Suprapubic skin (tissue), 4 donors: ENCODE results near the gene MFSD11. TPM values are rescaled to one million over a fixed set of nuclear protein-coding genes. Genes with fewer than 3 reads are reported as not detected.
A peak's percentile ranks its signal among the peaks of the same experiment; 100 is the strongest.
"Not testable (repeated sequence)": the region's sequence is repeated elsewhere in the genome, so short reads cannot be mapped to it uniquely, and the experiment has no call there.

Experiments
- DNase-seq, 2 donors: peaks; one replicate each; pipeline ENCODE4 v3.0.0-alpha.2; 2019; ENCODE audit warnings: low spot score in 2 of 2
- H3K27ac ChIP-seq: fragments of 200-600 bp; sonication (generic); one replicate; pipeline ENCODE4 v1.5.1; 2019
- H3K27me3 ChIP-seq: fragments of 200-600 bp; sonication (generic); one replicate; pipeline ENCODE4 v1.5.1; 2019
- H3K36me3 ChIP-seq: fragments of 200-600 bp; sonication (generic); one replicate; pipeline ENCODE4 v1.5.1; 2019
- H3K4me1 ChIP-seq: fragments of 200-600 bp; sonication (generic); one replicate; pipeline ENCODE4 v1.5.1; 2019
- H3K4me3 ChIP-seq: fragments of 200-600 bp; sonication (generic); one replicate; pipeline ENCODE4 v1.5.1; 2019; ENCODE audit warnings: mild to moderate bottlenecking
- H3K9me3 ChIP-seq: fragments of 200-600 bp; sonication (generic); one replicate; pipeline ENCODE4 v1.5.1; 2019
- CTCF ChIP-seq, 2 donors: fragments of 200-600 bp in 1 of 2; fragments of 450-650 bp in 1 of 2; sonication (generic) in 1 of 2; IDR thresholded peaks; one replicate each; pipeline ENCODE4 v1.5.1; 2016 to 2019; ENCODE audit warnings: antibody characterized with exemption in 2 of 2, mild to moderate bottlenecking in 1 of 2, moderate library complexity in 1 of 2
- EP300 ChIP-seq: sonication (generic); formaldehyde crosslinking; IDR thresholded peaks from one replicate; pipeline ENCODE4 v1.6.1; 2017; ENCODE audit warnings: antibody characterized with exemption
- POLR2A ChIP-seq, 2 donors: fragments of 450-650 bp; IDR thresholded peaks; one replicate each; pipeline ENCODE4 v1.6.1; 2017; ENCODE audit warnings: antibody characterized with exemption in 2 of 2, mild to moderate bottlenecking in 2 of 2, moderate library complexity in 2 of 2
- POLR2AphosphoS5 ChIP-seq, 3 donors: sonication (generic); formaldehyde crosslinking; IDR thresholded peaks; one replicate each; pipeline ENCODE4 v1.6.1; 2017; ENCODE audit warnings: antibody characterized with exemption in 3 of 3
- WGBS: methylation state at CpG from one replicate; pipeline ENCODE4 v1.1.5; 2018; 5-methylcytosine and 5-hydroxymethylcytosine counted together
- total RNA-seq, 4 donors: library from RNA; depleted of rRNA; stranded (reverse); fragments of >200 nt; gene quantifications; one replicate each; pipeline ENCODE4 v1.1.0, GENCODE V29; 2016

MFSD11 gene
- total RNA-seq, 4 donors from 2014 or later: 31.5 to 78.8 (median 37.2) TPM

- no peak overlapping the region for H3K4me3 ChIP-seq
- H3K9me3 ChIP-seq: no peaks in the 10 kb centered on the region
- H3K36me3 ChIP-seq: peaks cover 42% of the 10 kb centered on the region
- no peak overlapping the region for H3K27ac ChIP-seq
- H3K27me3 ChIP-seq: no peaks in the 10 kb centered on the region
- H3K4me1 ChIP-seq: peaks cover 24% of the 10 kb centered on the region
- DNase-seq: no peak
- 63% methylated on average over 5 of the region's 5 CpGs for WGBS
- no peak for TF ChIP-seq EP300
- no peak for TF ChIP-seq POLR2A (IDR thresholded peaks at IDR 0.05)
- no peak for TF ChIP-seq CTCF (IDR thresholded peaks at IDR 0.05)
- TF ChIP-seq POLR2AphosphoS5 (IDR thresholded peaks at IDR 0.05): no peak
Measured at GRCh38 chr17:76740329-76741118, 2.6 kb downstream of the MFSD11 start.

- TF ChIP-seq POLR2AphosphoS5 (IDR thresholded peaks at IDR 0.05) (no peak), EP300 (no peak), POLR2A (IDR thresholded peaks at IDR 0.05) (no peak), CTCF (IDR thresholded peaks at IDR 0.05) (no peak)
- Histone ChIP-seq H3K4me3 (no peak overlapping the region), H3K27ac (no peak overlapping the region), H3K36me3 (peaks cover 52% of the 10 kb centered on the region), H3K27me3 (no peaks in the 10 kb centered on the region), H3K9me3 (no peaks in the 10 kb centered on the region), H3K4me1 (peaks cover 25% of the 10 kb centered on the region)
- DNase-seq: no peak
Measured at GRCh38 chr17:76742958-76743357, 5.0 kb downstream of the MFSD11 start.

- H3K27me3 ChIP-seq: no peaks in the 10 kb centered on the region
- H3K27ac ChIP-seq: no peak overlapping the region
- H3K9me3 ChIP-seq: no peaks in the 10 kb centered on the region
- no peak for DNase-seq
- H3K36me3 ChIP-seq: peaks cover 55% of the 10 kb centered on the region
- TF ChIP-seq POLR2AphosphoS5 (IDR thresholded peaks at IDR 0.05) (no peak), EP300 (no peak), POLR2A (IDR thresholded peaks at IDR 0.05) (no peak), CTCF (IDR thresholded peaks at IDR 0.05) (no peak)
- no peak overlapping the region for H3K4me3 ChIP-seq
- H3K4me1 ChIP-seq: peaks cover 11% of the 10 kb centered on the region
- 100% methylated on average over 2 of the region's 2 CpGs for WGBS
Measured at GRCh38 chr17:76744747-76745146, 6.8 kb downstream of the MFSD11 start.

- H3K27ac ChIP-seq, DNase-seq, H3K4me3 ChIP-seq, H3K27me3 ChIP-seq, H3K9me3 ChIP-seq, H3K4me1 ChIP-seq: not testable (repeated sequence)
- peaks cover 55% of the 10 kb centered on the region for H3K36me3 ChIP-seq
- WGBS: 93% methylated on average over 6 of the region's 6 CpGs
Measured at GRCh38 chr17:76745785-76746184, 7.9 kb downstream of the MFSD11 start.

GRCh38 chr17:76747716-76748363 is 9.9 kb downstream of the MFSD11 start:
- Histone ChIP-seq H3K36me3 (peaks cover 38% of the 10 kb centered on the region), H3K27ac (peak overlapping the region; percentile 34), H3K9me3 (no peaks in the 10 kb centered on the region), H3K4me1 (peaks cover 5% of the 10 kb centered on the region), H3K27me3 (no peaks in the 10 kb centered on the region), H3K4me3 (no peak overlapping the region)
- TF ChIP-seq POLR2A (IDR thresholded peaks at IDR 0.05) (no peak), EP300 (no peak), POLR2AphosphoS5 (IDR thresholded peaks at IDR 0.05) (no peak), CTCF (IDR thresholded peaks at IDR 0.05) (no peak)
- no peak for DNase-seq
- WGBS: 44% methylated on average over 9 of the region's 9 CpGs
